Activated gamma-delta T cell treated with Interleukin-2 at 50 U/mL for 16 hours (primary cell): Measurements from ENCODE around the gene NECTIN1.

Experiments used
- DNase-seq: peaks from one replicate; pipeline ENCODE4 v3.0.0-alpha.2; 2020

Gene NECTIN1

GRCh38 chr11:119671051-119671450, 57.9 kb downstream of the NECTIN1 start:
- DNase-seq: no peak

DNA sequence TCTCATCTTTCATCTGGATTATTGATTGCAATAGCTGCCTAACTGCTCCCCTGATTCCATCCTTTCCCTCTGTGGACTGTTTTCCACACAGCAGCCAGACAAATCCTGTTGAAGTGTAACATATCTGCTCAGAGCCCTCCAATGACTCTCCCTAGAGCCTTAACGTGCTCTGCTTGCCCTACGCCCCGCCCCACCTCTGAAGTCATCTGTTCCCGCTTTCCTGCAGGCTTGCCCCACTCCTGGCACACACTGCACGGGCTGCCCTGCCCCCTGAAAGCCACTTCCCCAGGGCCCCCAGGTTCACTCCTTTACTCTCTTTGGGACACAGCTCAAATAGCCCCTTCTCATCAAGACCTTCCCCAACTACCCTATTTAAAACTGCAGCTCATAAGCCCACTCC, 59.5 kb downstream of the NECTIN1 start:
- DNase-seq: no peak

GRCh38 chr11:119668676-119669075, 60.3 kb downstream of the NECTIN1 start:
- DNase-seq: no peak

DNA sequence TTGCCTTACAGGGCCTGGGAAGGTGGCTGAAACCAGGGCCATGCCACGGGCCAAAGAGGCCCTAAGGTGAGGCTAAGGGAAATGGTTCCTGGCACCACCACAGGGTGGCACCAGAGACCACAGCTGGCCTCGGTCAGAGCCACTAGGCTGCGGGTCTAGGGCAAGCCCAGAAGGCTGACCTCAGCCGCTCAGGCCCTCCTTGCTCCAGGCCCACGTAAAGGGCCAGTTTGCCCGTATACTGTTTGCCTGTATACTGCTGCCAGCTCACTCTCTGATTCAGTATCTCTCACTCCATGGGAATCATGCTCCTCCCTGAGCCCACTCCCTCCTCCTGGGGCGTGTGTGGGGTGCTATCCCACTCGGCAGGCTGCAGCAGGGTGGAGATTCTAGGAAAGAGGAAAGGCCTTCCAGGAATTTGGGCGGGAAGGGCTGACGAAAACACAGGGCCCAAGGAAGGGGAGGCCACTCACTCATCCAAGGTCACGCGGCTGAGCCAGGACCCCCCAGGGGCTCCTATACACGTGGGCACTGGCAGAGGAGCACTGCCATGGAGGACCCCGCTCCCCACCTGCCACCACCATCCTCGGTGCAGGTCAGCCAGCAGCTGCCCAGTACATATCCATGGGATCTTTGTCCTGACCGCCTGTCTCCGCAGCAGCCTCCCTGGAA, 62.4 kb downstream of the NECTIN1 start:
- DNase-seq: peak; percentile 47

DNA sequence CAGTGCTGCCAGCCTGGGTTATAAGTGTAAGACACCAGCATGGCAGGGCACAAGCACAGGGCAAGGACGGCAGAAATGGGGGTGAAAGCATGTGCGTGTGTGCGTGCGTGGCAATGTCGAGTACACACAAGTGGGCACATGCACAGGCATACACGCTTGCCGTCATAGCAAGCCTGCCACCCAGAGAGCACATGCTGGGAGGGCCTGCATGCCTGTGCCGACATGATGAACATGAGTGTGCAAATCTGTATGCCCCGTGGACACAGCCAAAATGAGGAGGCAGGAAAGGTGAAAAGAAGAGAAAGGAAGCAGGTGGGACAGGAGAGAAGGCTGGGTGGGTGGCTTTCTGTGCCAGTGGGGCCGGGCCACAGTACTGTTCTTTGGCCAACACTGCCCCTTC, 62.9 kb downstream of the NECTIN1 start:
- DNase-seq: no peak

- DNase-seq: no peak
Measured at GRCh38 chr11:119664701-119665420, 64.1 kb downstream of the NECTIN1 start.

- no peak for DNase-seq
Measured at GRCh38 chr11:119664063-119664572, 64.9 kb downstream of the NECTIN1 start.

GRCh38 chr11:119663279-119663678, 65.7 kb downstream of the NECTIN1 start:
- DNase-seq: no peak

DNA sequence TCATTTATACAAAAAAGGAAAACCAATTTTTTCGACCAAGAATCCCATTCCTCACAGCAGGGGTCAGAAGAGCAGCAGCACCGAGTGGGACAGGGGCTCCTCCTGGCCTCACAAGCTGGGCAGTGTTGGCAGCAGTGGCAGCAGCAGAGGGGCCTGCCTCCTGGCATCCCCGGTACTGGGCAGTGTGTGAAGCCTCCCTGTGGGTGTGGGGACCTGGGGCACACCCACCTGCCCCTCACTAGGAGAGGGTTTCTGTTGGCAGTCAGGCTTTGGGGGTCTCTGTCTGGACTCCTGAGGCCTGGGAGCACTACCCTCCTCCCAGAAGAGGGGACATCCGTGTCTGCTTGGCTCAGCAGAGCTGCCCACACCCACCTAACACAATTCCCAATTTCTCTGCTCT, 67.8 kb downstream of the NECTIN1 start:
- no peak for DNase-seq

DNA sequence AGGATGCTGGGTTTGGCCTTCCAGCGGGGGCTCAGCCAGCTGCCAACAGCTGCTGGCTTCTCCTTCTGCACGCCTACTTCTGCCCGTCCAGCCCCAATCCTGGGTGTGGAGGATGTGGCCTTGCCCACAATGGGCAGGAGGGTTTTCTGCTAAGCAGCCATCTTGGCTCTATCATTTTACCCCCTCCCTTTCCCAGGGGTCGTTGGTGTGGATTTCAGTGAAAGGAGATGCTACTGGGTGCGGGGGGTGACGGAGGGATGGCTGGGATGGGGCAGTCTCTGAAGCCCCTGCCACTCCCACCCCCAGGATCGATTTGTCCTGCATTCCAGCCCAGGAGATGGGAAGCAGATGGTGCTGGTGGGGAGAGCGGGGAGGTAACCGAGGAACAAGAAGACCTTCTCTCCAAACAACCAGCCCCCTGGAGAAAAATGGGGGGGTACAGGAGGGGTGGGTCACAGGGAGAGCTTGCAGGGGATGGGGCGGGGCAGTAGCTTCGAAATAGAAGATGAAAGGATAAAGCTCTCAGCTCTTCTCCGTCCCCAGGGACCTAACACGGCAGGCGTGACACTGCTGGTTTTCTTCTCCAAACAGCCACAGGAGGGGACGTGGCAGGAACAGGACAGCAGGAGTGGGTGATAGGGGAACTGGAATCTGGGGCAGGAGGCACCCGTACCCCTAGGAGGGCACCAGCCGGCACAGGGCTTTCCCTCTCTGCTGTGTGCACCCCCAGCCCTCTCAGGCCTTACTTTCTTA, 68.9 kb downstream of the NECTIN1 start:
- DNase-seq: no peak

DNA sequence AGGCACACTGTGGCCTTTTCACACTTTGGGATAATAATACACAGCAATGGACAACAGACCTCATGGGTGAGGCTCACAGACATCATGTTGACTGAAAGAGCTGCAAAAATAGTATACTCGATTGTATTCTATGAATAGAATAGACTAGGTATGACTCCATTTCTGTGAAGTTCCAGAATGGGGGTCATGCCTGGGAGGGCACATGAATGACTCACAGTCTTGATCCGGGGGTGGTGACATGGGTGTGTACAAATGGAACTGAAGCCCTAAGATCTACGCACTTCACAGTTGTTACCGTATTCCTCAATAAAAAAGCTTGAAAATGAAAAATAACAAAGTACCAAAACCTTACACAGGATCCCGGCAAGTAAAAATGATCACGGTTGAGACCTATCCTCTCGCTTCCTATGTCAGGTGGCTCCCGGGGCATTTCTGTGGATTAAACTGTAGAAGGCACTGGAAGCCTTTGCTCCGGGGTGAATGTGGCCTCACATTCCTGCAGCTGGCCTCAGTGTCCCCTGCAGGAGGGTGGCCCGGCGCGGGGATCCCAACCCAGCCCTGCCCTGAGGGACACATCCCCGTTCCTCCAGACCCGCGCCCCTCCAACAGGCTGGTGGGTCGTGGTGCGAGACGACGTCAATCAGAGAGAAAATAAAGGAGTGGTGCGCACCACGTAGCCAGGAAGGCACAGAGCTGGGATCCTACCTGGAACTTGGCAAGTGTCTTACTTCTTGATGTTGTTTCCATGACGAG, 75.9 kb downstream of the NECTIN1 start:
- DNase-seq: no peak

GRCh38 chr11:119651802-119652584, 77.0 kb downstream of the NECTIN1 start:
- no peak for DNase-seq

DNA sequence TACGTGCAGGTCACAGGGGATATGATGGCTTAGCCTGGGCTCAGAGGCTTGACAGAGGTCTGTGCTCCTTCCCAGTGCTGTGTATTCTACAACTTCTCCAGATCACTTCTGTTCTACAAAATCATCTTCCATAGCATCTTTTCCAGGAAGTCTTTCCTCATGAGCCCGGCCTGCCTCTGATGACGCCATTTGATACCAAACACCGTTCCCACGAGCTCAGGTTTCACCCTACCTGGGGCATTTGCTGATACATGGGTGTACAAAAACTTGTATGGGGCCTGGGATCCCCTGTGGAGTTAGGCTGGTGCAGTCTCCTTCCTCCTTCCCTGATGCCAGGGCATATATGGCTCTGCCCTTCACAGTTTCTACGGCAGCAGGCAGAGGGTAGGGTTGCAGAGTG, 78.7 kb downstream of the NECTIN1 start:
- no peak for DNase-seq

DNA sequence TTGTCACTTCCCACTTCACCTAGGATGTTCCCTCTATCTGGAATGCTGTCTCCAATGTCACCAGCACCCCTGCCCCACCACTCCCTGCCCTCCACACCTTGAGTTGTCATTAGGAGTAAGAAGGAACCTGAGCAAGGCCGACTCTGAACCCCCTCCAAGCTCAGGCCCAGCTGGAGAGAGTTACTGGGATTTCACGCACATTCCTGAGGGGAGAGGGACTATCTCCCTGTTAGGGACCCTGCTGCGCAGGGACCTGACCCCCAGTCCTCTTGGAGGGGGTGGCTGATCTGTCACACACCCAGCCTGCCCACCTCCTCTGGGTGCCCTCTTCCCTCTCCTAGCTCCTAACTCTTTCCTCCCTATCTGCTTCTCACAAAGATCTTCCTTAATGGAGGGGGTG, 81.7 kb downstream of the NECTIN1 start:
- DNase-seq: no peak

- DNase-seq: no peak
Measured at GRCh38 chr11:119645018-119645417, 84.0 kb downstream of the NECTIN1 start.

DNA sequence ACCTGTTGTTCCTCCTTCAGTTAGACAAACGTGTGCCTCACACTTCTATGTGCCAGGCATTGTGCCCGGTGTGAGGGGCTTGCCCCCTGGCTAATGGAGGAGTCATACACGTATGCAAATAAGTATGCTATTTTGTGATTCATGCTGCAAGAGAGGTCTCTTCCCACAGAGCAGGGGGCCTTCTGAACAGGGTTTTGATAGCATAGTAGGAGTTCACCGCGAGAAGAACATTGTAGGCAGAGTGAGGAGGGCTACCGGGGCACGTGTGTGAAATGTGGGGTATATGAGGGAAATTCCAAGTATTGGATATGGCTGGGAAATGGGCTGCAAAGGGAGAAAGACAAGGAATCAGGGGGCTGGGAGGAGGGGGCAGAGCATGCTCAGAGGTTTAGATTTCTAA, 84.5 kb downstream of the NECTIN1 start:
- DNase-seq: no peak

GRCh38 chr11:119643876-119644225, 85.1 kb downstream of the NECTIN1 start:
- no peak for DNase-seq

- no peak for DNase-seq
Measured at GRCh38 chr11:119643212-119643875, 85.7 kb downstream of the NECTIN1 start.

GRCh38 chr11:119641983-119642745, 86.8 kb downstream of the NECTIN1 start:
- DNase-seq: no peak

DNA sequence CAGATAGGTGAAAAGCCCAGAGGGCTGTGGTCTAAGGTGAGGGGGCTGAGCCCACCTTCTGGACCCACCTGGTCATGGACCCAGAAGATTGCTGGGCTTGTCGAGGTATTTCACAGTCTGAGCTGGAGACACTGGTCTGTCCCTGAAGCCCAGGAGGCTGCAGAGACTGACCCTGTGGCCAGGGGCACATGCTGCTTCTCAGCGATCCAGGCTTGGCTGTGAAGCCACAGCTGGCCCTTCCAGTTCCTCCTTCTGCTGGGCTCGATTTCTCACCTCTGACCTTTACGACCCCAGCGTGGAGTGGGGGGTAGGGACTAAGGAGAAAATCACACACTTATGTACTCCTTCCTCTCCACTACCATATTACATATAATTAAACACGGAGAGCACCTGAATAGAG, 88.5 kb downstream of the NECTIN1 start:
- DNase-seq: no peak

- no peak for DNase-seq
Measured at GRCh38 chr11:119639642-119640205, 89.3 kb downstream of the NECTIN1 start.
